Measurements from ENCODE around the gene SBF1.
A peak's percentile ranks its signal among the peaks of the same experiment; 100 is the strongest.
"Not testable (repeated sequence)": the region's sequence is repeated elsewhere in the genome, so short reads cannot be mapped to it uniquely, and the experiment has no call there.

The SBF1 gene, protein sequence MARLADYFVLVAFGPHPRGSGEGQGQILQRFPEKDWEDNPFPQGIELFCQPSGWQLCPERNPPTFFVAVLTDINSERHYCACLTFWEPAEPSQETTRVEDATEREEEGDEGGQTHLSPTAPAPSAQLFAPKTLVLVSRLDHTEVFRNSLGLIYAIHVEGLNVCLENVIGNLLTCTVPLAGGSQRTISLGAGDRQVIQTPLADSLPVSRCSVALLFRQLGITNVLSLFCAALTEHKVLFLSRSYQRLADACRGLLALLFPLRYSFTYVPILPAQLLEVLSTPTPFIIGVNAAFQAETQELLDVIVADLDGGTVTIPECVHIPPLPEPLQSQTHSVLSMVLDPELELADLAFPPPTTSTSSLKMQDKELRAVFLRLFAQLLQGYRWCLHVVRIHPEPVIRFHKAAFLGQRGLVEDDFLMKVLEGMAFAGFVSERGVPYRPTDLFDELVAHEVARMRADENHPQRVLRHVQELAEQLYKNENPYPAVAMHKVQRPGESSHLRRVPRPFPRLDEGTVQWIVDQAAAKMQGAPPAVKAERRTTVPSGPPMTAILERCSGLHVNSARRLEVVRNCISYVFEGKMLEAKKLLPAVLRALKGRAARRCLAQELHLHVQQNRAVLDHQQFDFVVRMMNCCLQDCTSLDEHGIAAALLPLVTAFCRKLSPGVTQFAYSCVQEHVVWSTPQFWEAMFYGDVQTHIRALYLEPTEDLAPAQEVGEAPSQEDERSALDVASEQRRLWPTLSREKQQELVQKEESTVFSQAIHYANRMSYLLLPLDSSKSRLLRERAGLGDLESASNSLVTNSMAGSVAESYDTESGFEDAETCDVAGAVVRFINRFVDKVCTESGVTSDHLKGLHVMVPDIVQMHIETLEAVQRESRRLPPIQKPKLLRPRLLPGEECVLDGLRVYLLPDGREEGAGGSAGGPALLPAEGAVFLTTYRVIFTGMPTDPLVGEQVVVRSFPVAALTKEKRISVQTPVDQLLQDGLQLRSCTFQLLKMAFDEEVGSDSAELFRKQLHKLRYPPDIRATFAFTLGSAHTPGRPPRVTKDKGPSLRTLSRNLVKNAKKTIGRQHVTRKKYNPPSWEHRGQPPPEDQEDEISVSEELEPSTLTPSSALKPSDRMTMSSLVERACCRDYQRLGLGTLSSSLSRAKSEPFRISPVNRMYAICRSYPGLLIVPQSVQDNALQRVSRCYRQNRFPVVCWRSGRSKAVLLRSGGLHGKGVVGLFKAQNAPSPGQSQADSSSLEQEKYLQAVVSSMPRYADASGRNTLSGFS (N-terminal part only)

DNA sequence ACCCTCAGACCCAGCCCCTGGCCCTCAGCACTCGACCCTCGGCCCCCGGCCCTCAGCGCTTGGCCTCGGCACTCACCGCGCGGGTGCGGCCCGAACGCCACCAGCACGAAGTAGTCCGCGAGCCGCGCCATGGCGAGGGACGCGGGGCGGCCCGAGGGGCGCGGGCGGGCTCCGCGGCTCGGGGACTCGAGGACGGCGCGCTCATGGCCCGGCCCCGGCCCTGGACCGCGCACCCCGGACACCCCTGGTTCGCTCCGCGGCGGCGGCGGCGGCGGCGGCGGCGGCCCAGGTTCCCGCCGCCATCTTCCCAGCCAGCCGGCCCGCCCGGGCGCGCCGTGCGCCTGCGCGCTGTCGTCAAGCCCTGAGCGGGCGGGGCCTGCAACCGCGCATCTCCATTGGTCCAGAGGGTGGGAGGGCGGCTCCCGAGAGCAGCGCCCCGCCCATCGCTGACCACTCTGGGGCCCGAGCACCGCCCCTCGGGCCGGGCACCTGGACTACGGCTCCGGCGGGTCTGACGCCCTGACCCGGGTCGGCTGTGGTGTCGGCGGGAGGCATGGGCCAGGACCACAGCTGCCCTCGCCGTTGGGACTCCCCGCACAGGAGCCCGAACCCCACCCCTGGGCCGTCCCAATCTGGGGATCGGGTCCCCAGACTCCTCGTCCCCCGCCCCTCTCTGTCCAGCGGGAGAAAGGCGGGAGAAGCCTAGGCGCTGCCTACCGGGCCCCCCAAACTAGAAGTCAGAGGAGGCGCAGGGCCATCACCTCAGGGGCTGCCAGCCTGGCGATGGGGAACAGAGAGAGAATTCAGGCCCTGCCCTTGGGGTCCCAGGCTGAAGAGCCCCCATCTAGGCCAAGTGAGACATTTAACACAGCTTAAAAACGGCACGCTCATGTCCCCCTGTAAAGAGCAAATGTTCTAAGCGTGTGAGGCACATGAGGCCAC lies at the start of gene SBF1:
SBF1 (minus strand) TSS at position 326 of the 942 bp plus-strand sequence; CDS start at position 131, 195 bp downstream.
- peak; percentile 92 for DNase-seq (ENCODE audit: low spot score)

DNA sequence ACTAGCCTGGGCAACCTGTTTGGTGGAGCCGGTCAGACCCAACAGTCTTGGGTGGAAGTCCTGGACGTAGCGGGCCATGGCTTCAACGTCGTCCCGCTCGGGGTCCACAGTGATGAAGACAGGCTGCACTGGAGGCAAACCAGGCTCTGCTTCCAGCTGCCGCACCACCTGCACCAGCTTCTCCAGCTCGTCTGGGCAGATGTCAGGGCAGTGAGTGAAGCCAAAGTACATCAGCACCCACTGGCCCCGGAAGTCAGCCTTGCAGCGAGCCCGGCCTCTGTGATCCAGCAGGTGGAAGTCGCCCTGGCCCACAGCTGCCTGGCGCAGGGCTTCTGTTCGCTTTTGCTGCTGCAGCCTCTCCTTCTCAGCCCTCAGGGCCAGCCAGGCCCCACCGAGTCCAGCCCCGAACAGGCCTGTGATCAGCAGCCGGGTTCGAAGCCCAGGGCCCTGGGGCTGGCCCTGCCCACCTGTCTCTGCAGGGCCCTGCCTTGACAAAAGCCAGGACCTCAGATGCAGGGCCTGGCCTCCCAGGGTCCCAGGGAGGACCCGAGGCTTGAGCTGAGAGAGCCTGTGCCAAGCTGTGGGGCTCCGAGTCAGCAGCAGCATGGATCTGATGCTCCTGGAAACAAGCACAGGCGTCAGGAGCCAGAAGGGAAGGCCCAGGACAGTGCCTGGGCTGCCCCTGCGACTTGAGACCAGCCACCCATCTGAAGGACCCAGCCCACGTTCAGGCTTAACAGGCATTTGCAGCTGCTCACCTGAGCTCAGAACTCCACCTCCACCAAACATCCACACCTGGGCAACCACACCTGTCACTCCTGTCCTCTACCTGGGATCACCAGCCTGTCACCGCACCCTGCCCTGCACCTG lies 49.2 kb upstream of the SBF1 start:
- DNase-seq (ENCODE audit: low spot score) = no peak

DNA sequence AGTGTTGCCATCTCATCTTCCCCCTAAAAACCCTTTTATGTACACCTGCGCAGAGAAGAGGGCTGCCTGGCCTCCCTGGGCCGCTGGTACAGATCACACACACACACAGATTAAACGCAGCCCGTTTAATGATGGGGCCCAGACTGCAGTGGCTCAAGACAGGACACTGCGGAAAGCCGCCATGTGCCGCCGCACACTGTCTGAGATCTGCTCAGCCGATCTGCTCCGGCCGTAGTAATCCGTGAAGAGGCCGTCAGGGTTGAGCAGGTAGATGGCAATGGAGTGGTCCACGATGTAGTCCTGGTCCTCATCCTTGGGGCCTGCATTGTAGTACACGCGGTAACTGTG lies 48.6 kb upstream of the SBF1 start:
- DNase-seq (ENCODE audit: low spot score) = no peak

DNA sequence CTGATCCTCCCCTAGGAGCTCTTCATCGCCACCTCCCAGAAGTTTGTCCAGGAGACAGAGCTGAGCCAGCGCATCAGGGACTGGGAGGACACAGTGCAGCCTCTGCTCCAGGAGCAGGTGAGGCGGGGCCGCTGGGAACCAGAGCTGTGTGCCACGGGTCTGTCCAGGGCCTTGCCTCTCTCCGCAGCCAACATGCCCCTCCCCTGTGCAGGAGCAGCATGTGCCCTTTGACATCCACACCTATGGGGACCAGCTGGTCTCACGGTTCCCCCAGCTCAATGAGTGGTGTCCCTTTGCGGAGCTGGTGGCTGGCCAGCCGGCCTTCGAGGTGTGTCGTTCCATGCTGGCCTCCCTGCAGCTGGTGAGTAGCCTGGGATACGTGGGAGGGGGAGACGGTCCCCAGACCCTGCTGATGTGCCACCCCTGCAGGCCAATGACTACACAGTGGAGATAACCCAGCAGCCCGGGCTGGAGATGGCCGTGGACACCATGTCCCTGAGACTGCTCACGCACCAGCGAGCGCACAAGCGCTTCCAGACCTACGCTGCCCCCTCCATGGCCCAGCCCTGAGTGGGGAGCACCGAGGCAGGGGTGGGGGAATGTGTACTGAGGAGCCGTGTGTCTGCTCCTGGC lies 48.1 kb upstream of the SBF1 start:
- no peak for DNase-seq (ENCODE audit: low spot score)

DNA sequence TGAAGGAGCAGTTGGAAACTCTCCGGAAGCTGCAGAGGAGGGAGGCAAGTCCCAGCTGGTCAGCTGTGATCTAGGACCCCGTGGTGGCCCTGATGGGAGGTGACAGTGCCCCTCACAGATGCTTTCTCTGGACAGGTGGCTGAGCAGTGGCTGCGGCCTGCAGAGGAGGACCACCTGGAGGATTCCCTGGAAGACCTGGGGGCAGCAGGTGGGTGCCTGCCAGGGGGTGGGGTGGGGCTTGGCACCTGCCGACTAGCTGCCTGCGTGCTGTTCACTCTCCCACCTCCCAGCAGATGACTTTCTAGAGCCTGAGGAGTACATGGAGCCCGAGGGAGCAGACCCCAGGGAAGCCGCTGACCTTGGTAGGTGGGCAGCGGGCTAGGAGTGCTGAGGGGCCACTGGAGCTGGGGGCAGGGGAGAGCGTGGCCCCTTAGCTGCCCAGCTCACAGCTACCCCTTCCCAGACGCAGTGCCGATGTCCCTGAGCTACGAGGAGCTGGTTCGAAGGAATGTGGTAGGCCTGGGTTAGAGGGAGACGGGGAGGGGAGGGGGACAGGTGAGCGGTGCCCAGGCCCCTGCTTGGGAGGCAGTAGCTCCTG lies 47.5 kb upstream of the SBF1 start:
- no peak for DNase-seq (ENCODE audit: low spot score)

DNA sequence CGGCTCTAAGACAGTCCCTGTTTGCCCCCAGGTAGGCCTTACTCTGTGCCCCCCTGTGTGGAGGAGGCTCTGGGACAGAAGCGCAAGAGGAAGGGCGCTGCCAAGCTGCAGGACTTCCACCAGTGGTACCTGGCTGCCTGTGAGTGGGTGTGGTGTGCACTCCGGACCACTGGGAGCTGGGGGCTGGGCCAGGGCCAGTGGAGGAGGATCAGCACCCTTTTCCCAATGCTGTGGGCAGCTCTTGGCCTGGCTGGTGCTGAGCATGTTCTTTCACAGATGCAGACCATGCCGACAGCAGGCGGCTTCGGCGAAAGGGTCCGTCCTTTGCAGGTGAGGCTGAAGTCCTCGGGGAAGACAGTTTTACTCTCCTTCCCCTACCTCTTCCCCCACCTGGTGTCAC lies 46.9 kb upstream of the SBF1 start:
- no peak for DNase-seq (ENCODE audit: low spot score)

DNA sequence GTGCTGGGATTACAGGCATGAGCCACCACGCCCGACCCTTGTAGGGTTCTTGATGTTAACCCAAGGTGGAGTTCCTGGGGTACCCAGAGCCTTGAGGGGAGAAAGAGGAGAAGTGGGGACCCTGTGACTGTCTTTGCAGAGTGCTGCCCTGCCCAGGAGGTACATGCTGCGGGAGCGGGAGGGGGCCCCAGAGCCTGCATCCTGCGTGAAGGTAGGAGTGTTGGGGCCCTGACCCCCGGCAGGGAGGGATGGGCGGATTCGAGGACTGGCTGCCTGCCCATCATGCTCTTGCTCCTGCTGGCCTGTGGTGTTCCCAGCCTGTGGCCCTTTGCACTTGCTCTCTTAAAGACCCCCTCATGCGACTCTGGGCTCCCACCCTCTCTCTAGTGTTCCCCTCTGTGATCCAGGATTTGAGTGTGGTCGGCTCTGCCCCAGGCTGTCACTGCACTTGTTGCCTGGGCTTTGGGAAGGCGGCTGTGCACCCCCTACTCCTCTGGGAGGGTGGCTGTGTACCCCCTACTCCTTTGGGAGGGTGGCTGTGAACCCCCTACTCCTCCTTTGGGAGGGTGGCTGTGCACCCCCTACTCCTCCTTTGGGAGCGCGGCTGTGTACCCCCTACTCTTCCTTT lies 46.1 kb upstream of the SBF1 start:
- DNase-seq (ENCODE audit: low spot score) = no peak

DNA sequence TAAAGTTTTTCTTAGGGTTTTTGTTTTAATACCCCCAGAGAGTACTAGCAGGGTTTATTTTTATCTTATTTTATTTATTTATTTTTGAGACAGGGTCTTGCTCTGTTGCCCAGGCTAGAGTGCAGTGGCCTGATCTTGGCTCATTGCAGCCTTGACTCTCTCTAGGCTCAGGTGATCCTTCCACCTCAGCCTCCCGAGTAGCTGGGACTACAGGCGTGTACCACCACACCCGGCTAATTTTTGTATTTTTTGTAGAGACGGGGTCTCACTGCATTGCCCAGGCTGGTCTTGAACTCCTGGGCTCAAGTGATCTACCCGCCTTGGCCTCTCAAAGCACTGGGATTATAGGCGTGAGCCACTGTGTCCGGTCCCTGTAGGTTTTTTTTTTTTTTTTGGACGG lies 45.3 kb upstream of the SBF1 start:
- DNase-seq (ENCODE audit: low spot score) = not testable (repeated sequence)

DNA sequence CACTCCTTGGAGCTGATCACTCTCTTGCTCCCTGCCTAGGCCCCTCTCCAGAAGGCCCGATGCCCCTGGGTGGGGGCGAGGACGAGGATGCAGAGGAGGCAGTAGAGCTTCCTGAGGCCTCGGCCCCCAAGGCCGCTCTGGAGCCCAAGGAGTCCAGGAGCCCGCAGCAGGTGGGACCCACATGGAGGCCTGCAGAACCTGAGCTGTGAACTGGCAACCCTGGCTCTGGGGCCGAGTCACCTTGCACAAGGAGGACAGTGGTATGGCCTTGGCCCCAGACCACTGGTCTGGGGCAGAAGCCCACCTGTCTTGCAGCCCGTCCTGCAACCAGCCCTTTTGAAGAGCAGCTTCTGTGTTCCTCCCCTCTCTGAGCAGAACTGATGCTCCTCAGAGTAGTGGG lies 44.3 kb upstream of the SBF1 start:
- DNase-seq (ENCODE audit: low spot score) = no peak

DNA sequence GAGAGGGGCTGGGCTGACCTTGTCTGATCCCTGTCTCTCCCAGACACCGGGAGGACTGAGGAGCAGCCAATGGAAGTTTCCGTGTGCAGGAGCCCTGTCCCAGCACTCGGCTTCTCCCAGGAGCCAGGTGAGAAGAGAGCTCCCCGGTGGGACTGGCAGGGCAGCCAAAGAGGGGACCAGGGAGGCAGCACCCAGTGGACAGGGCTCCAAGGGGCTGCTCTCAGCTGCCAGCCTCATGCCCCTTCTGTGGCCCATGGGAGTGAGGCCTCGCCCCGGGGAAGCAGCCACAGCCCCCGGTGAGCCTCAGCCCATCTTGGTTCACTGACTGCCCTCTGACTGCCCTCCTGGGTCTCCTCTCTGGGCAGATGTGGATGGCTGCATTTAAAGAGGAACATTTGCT lies 43.8 kb upstream of the SBF1 start:
- no peak for DNase-seq (ENCODE audit: low spot score)

DNA sequence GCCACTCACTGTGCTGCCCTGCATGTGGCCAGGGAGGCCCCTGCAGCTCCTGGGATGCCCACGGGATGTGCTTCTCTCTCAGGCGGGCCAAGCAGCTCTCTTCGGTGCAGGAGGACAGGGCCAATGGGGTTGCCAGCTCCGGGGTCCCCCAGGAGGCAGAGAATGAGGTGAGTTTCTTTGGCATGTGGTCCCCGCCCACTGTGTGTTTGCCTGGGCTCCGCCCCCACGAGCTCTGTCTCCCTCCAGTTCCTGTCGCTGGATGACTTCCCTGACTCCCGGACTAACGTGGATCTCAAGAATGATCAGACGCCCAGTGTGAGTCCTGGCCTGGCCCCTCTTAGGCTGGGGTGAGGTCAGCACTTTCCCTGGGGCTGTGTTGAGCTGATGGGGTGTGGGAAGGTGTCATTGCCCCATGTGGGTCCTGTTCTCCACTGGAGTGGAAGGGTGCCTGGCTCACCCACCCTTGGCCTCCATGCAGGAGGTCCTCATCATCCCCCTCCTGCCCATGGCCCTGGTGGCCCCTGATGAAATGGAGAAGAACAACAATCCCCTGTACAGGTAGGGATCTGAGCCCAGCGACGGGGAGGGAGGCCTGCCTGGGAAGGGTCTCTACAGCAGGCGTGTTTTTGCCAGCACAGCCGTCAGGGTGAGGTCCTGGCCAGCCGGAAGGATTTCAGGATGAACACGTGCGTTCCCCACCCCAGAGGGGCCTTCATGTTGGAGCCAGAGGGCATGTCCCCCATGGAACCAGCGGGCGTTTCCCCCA lies 42.8 kb upstream of the SBF1 start:
- DNase-seq (ENCODE audit: low spot score) = no peak

DNA sequence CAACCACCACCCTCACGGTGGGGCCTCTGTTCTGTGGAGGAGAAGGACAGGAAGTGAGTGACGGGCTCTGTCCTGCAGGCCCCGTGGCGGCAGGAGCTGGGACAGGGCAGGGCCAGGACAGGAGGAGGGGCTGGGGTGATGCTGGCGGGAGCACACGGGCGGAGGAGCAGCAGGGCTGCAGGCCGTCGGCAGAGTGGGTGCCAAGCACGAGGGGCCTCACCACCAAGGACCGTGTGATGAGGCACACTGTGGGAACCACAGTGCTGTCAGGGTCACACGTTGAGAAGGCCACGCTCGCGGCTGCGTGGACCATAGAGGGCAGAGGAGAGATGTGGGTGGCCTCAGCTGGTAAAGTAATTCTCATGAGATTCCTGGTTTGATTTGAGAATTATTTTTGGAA lies 42.1 kb upstream of the SBF1 start:
- no peak for DNase-seq (ENCODE audit: low spot score)

DNA sequence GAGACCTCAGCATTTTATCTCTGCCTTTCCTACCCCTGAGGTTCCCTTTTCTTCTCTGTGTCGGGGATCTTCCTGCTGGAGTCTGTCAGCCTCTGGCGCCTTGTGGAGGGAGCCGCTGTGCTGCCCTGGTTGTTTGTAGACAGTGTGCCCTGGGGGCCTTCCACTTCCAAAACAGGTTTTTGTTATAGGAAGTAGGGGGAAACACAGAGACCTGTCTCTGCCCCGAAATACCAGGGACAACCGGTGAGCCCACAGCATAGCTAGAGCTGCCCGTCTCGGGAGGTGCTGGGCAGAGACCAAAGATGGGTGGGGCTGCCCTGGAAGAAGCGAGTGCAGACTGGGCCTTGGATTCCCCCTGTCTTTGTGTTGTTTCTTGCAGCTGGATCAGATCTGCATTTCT lies 41.2 kb upstream of the SBF1 start:
- no peak for DNase-seq (ENCODE audit: low spot score)

DNA sequence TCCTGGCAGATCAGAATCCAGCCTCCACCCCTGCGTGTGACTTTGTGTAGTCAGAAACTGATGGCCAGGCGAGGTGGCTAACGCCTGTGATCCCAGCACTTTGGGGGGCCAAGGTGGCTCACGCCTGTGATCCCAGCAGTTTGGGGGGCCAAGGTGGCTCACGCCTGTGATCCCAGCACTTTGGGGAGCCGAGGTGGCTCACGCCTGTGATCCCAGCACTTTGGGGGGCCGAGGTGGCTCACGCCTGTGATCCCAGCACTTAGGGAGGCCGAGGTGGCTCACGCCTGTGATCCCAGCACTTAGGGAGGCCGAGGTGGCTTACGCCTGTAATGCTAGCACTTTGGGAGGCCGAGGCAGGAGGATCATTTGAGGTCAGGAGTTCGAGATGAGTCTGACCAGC lies 38.3 kb upstream of the SBF1 start:
- DNase-seq (ENCODE audit: low spot score) = no peak

DNA sequence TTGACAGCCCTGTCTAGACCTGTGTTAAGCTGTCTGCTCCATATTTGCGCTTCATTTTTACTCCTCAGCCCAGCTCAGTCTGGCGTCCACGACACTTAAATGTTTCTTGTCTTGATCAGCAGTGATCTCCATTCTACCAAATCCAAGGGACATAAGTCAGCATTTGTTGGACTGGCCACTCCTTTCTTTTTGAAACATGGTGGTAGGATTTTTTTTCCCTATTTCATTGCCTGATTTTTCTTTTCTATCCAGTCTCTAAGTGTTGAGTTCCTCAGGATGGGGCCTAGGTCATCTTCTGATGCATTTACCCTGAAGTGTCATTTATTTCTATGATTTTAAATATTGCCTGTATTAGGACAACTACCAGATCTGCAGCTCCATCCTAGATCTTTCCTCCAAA lies 34.1 kb upstream of the SBF1 start:
- DNase-seq (ENCODE audit: low spot score) = no peak

DNA sequence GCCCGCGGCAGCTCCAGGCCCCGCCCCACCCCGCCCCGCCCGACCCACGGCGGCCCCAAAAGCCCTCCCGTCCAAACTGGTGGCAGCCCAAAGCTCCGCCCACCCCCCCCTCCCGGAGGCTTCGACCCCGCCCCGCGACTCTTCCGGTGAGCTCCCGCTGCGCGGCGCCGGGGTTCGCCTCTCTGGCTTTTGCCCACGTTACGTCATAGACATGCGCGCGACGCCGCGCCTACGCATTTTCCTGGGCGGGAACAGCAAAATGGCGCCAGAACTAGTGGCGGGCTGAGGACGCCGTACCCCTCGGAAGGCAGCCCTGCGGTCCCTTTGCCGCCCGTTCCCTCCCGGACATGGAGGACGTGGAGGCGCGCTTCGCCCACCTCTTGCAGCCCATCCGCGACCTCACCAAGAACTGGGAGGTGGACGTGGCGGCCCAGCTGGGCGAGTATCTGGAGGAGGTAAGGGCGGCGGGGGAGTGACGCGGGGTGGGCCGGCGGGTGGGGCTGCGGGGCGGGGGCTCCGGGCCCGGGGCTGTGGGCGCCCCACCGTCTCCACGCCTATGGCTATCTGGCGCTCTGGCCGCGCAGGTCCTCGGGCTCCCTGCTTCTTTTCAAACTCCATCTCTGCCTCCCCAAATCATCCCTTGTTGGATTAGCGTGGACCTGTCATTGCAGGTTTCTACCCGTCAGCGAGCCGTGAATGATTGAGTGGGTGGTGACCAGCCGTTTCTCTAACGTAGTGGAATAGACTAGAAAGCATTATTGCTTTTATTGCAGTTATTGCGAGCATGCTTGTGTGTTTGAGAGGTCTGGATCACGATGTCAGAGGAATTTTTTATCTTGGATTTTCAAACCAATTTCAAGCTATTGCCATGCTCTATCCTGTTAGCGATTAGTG lies 33.4 kb upstream of the SBF1 start, which contains the start of gene NCAPH2:
NCAPH2 (plus strand) TSS at position 234 of the 894 bp plus-strand sequence; CDS start at position 348, 114 bp downstream.
- peak; percentile 96 for DNase-seq (ENCODE audit: low spot score)

DNA sequence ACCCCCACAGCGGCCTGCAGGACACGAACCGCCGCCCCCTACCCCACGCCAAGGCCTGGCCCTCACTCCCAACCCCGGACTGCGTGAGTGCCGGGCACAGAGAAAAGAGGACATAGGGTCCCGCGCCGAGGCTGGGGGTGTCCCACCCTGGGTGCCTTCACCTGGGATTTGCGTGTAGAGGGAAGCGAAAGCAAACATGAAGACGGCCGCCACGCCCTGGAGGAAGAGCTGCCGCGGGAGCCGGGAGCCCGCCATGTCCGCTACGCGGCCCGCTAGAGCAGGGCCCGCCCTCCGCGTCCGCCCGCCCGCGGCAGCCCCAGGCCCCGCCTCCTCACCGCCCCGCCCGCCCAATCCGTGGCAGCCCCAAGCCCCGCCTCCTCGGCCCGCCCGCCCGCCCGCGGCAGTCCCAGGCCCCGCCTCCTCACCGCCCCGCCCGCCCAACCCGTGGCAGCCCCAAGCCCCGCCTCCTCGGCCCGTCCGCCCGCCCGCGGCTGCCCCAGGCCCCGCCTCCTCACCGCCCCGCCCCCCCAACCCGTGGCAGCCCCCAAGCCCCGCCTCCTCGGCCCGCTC lies 32.7 kb upstream of the SBF1 start, which contains the start of gene LMF2:
LMF2 (minus strand) TSS at position 282 of the 570 bp plus-strand sequence; CDS start at position 255, 27 bp downstream.
- DNase-seq (ENCODE audit: low spot score) = peak; percentile 84
